ENCODE data around the gene UBA7.

- no peak for TF ChIP-seq CTCF (IDR thresholded peaks at IDR 0.05)
- no peak for TF ChIP-seq EP300 (IDR thresholded peaks at IDR 0.05; ENCODE audit: low read depth)
- TF ChIP-seq POLR2A (IDR thresholded peaks at IDR 0.05), result no peak
- TF ChIP-seq POLR2AphosphoS5 (IDR thresholded peaks at IDR 0.05), result no peak
These were observed 14.0 kb downstream of the UBA7 start, which contains the start of gene CDHR4 for GRCh38 chr3:49799761-49800160.

All from transverse colon (tissue), 4 donors.